Lower lobe of right lung (tissue), 2 donors: ENCODE results near the gene FHIT. TPM values are rescaled to one million over a fixed set of nuclear protein-coding genes. Genes with fewer than 3 reads are reported as not detected.

Experiments used
- ATAC-seq, 2 donors: fragments of 200-7000 bp; cut with Tn5 transposase; one replicate each; pipeline ENCODE4 v1.9.1; 2020 to 2022; ENCODE audit warnings: mild to moderate bottlenecking in 2 of 2, moderate library complexity in 2 of 2
- DNase-seq: peaks from one replicate; pipeline ENCODE4 v3.0.0-alpha.2; 2020
- H3K27ac ChIP-seq: fragments of 200-600 bp; one replicate; pipeline ENCODE4 v1.8.0; 2022
- H3K27me3 ChIP-seq: fragments of 200-600 bp; one replicate; pipeline ENCODE4 v1.8.0; 2022; ENCODE audit warnings: low read depth
- H3K36me3 ChIP-seq: fragments of 200-600 bp; one replicate; pipeline ENCODE4 v1.8.0; 2022; ENCODE audit warnings: mild to moderate bottlenecking
- H3K4me1 ChIP-seq: fragments of 200-600 bp; one replicate; pipeline ENCODE4 v1.8.0; 2022
- H3K4me3 ChIP-seq: fragments of 200-600 bp; one replicate; pipeline ENCODE4 v1.8.0; 2022; ENCODE audit warnings: mild to moderate bottlenecking
- H3K9me3 ChIP-seq: fragments of 200-600 bp; one replicate; pipeline ENCODE4 v1.8.0; 2022
- intact Hi-C: fragments of 100-400 bp; cut with DNase I; formaldehyde crosslinking; loops from one replicate; pipeline ENCODE4 v1.11.0; 2022
- total RNA-seq: library from RNA; stranded (reverse); fragmentation: NEBNext Ultra II Directional; extraction: Animal tissue kit (Norgen Biotek cat#: 25700); gene quantifications from one replicate; pipeline ENCODE4 v1.2.1, GENCODE V29; 2021
- TF ChIP-seq, protein P1 (sequence below): fragments of 200-600 bp; IDR thresholded peaks from one replicate; pipeline ENCODE4 v1.8.0; 2022; ENCODE audit warnings: antibody characterized with exemption, mild to moderate bottlenecking
- donor health status: DM: no; HTN: yes; CAD: no; lungs with severe emphysema.

FHIT gene
- total RNA-seq, 1 donor from 2014 or later = 10.3 TPM

DNA sequence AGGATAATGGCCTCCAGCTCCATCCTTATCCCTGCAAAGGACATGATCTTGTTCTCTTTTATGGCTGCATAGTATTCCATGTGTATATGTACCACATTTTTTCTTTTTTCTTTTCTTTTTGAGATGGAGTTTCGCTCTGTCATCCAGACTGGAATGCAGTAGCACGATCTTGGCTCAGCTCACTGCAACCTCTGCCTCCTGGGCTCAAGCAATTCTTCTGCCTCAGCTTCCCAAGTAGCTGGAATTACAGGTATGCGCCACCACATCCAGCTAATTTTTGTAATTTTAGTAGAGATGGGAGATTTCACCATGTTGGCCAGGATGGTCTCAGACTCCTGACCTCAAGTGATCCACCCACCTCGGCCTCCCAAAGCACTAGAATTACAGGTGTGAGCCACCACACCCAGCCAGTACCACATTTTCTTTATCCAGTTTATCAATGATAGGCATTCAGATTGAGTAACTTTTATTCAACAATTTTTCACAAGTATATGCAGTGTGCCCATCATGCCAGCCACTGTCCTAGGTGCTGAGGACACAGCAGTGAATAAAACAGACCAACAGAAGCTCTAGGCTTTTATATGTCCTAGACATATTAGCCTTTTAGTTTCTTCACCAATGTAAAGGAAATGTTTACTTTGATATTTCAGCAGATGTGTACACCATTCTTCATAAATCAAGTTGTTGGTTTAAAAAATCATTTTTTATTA, 815.2 kb downstream of the FHIT start:
- no peak for ATAC-seq
- H3K4me1 ChIP-seq = no peaks in the 10 kb centered on the region
- H3K27me3 ChIP-seq = no peaks in the 10 kb centered on the region
- no peaks in the 10 kb centered on the region for H3K36me3 ChIP-seq
- no peak overlapping the region for H3K4me3 ChIP-seq
- no peaks in the 10 kb centered on the region for H3K9me3 ChIP-seq
- DNase-seq = no peak
- TF ChIP-seq, protein P1, sequence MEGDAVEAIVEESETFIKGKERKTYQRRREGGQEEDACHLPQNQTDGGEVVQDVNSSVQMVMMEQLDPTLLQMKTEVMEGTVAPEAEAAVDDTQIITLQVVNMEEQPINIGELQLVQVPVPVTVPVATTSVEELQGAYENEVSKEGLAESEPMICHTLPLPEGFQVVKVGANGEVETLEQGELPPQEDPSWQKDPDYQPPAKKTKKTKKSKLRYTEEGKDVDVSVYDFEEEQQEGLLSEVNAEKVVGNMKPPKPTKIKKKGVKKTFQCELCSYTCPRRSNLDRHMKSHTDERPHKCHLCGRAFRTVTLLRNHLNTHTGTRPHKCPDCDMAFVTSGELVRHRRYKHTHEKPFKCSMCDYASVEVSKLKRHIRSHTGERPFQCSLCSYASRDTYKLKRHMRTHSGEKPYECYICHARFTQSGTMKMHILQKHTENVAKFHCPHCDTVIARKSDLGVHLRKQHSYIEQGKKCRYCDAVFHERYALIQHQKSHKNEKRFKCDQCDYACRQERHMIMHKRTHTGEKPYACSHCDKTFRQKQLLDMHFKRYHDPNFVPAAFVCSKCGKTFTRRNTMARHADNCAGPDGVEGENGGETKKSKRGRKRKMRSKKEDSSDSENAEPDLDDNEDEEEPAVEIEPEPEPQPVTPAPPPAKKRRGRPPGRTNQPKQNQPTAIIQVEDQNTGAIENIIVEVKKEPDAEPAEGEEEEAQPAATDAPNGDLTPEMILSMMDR = no peak
- intact Hi-C loops = no loop called here
- no peak overlapping the region for H3K27ac ChIP-seq

DNA sequence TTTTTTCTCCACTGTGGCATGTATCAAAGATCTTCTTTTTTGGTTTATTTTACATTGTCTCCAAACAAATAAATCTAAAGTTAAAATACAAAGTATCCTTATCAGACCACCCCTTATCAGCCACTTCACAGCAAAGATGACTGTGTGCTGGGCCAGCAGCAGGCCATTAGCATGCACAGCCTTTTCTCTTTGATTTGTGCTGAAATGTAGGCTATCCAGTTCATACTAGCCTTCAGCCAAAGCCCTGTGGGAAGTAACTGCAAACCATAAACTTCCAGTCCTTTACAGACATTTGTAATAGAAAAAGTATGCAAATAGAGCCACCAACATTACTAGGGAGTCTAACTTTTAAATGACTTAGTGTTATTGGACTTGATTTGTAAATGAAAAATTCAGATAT, 816.3 kb downstream of the FHIT start:
- H3K9me3 ChIP-seq = no peaks in the 10 kb centered on the region
- H3K4me3 ChIP-seq = no peak overlapping the region
- no peak overlapping the region for H3K27ac ChIP-seq
- no peaks in the 10 kb centered on the region for H3K36me3 ChIP-seq
- intact Hi-C loops = no loop called here
- DNase-seq (no peak), ATAC-seq (no peak)
- H3K27me3 ChIP-seq = no peaks in the 10 kb centered on the region
- TF ChIP-seq, protein P1 = no peak
- H3K4me1 ChIP-seq = no peaks in the 10 kb centered on the region

DNA sequence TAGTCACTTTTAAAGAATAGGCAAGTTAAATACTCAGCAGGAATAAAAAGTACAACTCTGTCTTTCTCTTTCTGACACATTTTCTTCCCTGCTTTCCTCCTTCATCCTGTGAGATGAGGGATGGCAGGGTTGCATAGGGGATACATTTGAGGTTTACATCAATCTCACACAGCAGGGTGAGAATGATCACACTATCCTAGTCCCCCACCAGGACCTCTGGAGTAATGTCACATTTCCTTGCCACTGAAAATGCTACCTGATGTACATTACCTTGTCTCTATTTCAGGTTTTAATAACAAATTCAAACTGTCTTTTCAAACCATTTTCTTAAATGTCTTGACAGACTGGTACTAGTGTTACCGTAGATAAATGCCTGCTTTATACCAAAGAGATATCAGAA, 816.9 kb downstream of the FHIT start:
- no peak for ATAC-seq
- intact Hi-C loops = no loop called here

DNA sequence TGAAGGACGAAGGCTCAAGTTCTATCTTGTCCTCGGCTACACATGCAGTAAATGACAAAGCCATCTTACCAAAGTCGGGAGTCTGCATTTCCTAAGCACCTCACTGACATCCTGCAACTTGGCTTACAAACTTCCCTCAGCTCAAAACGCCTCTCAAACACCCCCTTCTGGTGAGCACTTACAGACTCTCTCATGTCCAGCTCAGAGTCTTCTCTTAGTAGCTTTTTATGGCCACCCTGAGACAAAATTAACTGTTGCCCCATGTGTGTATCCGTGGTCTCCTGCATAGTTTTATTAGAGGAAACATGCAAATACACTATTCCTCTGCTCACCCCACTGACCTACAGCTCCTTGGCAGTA, 819.7 kb downstream of the FHIT start:
- TF ChIP-seq, protein P1 = no peak
- Histone ChIP-seq H3K4me3 (no peak overlapping the region), H3K4me1 (no peaks in the 10 kb centered on the region), H3K9me3 (no peaks in the 10 kb centered on the region), H3K36me3 (no peaks in the 10 kb centered on the region), H3K27me3 (no peaks in the 10 kb centered on the region), H3K27ac (no peak overlapping the region)
- DNase-seq = no peak
- intact Hi-C loops = no loop called here
- no peak for ATAC-seq

More for the DNA sequence above, 816.9 kb downstream of the FHIT start:
- Histone ChIP-seq H3K4me3 (no peak overlapping the region), H3K9me3 (no peaks in the 10 kb centered on the region), H3K27me3 (no peaks in the 10 kb centered on the region), H3K36me3 (no peaks in the 10 kb centered on the region), H3K4me1 (no peaks in the 10 kb centered on the region), H3K27ac (no peak overlapping the region)
- TF ChIP-seq, protein P1 = no peak
- no peak for DNase-seq

DNA sequence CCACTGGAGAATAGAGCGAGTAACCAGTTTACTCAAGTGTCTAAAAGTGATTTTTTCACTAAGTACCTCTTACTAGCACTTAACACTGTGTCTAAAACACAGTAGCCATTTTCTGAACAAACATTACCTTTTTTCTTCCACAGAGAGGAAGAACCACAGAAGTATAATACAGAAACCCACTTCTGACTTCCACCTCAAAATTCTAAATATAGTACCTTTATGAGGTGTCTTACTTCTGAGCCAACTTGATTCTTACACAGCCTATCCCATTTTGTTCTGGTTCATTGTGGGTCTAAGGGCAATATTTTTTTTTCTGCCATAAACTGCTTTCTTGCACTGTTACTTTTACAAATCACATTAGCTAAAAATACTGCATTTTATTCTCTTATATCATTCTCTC, 821.0 kb downstream of the FHIT start:
- Histone ChIP-seq H3K4me1 (no peaks in the 10 kb centered on the region), H3K27ac (no peak overlapping the region), H3K36me3 (no peaks in the 10 kb centered on the region), H3K9me3 (no peaks in the 10 kb centered on the region), H3K4me3 (no peak overlapping the region), H3K27me3 (no peaks in the 10 kb centered on the region)
- DNase-seq (no peak), ATAC-seq (no peak)
- intact Hi-C loops = no loop called here
- TF ChIP-seq, protein P1 = no peak
